ENCODE measurements around the gene FCRL3.

GRCh38 chr1:157734321-157734720 is 33.8 kb upstream of the FCRL3 start:
- no peak for TF ChIP-seq CTCF (conservative IDR thresholded peaks at IDR 0.05; ENCODE audit: low read length)
- no peak for TF ChIP-seq EZH2phosphoT487 (IDR thresholded peaks at IDR 0.05; ENCODE audit: borderline replicate concordance)

Data from Loucy (cell line).